ENCODE results near the gene PYGM.

GRCh38 chr11:64741375-64742086 is 18.2 kb downstream of the PYGM start:
- TF ChIP-seq, protein P1, sequence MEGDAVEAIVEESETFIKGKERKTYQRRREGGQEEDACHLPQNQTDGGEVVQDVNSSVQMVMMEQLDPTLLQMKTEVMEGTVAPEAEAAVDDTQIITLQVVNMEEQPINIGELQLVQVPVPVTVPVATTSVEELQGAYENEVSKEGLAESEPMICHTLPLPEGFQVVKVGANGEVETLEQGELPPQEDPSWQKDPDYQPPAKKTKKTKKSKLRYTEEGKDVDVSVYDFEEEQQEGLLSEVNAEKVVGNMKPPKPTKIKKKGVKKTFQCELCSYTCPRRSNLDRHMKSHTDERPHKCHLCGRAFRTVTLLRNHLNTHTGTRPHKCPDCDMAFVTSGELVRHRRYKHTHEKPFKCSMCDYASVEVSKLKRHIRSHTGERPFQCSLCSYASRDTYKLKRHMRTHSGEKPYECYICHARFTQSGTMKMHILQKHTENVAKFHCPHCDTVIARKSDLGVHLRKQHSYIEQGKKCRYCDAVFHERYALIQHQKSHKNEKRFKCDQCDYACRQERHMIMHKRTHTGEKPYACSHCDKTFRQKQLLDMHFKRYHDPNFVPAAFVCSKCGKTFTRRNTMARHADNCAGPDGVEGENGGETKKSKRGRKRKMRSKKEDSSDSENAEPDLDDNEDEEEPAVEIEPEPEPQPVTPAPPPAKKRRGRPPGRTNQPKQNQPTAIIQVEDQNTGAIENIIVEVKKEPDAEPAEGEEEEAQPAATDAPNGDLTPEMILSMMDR (conservative IDR thresholded peaks at IDR 0.05): no peak
- TF ChIP-seq ZFX (IDR thresholded peaks at IDR 0.05): no peak
